HG02870 (cell line): ENCODE measurements around the gene COL23A1.

Source experiments
- ATAC-seq: cut with Tn5 transposase; IDR thresholded peaks from one replicate; pipeline ENCODE4 v1.9.1; 2021; ENCODE audit warnings: mild to moderate bottlenecking, moderate library complexity; ENCODE audit not compliant: unreplicated experiment

COL23A1 gene

GRCh38 chr5:178350361-178351220 is 239.6 kb downstream of the COL23A1 start:
- no peak for ATAC-seq

DNA sequence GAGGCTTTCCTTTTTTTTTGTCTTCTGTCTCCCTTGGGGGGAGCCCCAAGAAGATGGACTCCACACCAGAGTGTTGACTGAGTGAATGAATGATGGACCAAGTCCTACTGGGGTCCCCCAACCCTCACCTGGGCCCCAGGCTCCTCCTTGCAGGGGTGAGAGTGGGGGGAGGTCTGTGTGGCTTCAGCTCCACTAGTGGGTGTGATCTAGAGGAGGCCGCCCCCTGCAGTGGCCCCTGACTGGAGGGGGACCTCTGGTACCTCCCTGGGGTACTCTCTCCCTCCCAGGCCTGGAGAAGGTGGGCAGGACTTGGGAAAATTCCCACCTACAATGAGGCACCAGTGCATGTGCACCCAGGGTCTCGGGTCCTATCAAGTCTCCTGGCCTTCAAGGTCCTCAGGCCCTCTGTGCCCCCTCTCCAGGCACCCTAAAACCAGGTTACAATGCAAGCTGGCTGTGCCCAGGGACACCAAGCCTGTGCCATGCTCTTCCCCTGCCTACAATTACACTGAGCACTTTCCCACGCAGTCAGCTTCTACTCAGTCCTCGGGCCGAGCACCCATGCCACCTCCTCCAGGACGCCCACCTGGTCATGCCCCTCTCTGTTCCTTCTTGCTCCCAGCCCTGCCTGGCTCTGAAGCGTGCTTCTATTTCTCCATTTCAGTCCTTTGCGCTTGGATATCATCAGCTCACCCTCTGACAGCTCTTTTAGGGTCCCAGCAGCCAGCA is 240.4 kb downstream of the COL23A1 start:
- ATAC-seq, result no peak

- ATAC-seq, result no peak
Observed at GRCh38 chr5:178349075-178349511, 241.1 kb downstream of the COL23A1 start.

DNA sequence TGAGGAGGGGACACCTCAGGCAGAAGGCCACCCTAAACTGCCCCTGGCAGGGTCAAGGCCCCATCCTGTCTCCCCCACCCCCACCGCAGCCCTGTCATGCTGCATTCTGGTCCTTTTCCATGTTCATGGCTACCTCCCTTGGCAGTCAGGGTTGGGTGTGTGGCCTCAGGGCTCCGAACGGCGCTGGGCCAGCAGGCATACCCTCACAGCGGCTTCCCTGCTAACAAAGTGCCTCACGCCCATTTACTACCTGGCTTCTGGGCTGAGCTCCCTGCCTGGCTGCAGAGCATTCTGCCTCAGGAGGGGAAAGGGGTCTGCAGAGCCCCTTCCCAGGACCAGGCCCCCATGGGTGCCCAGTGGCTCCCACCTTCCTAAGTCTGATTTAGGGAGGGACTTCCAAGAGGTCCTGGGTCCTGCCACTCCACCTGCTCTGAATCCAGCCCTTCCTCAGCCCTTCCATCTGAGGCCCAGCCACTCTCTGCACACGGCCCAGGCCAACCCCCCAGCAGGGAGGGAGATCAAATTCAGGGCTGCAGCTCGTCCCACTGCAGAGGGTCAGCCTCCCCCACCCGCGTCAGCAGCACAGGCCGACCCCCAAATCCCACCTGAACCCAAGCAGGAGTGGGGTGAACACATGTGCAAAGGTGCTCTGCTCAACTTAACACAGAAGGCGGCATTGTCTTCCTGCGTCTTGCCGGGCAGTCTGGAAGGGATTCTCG is 241.7 kb downstream of the COL23A1 start:
- ATAC-seq, result no peak

GRCh38 chr5:178347956-178348355 is 242.2 kb downstream of the COL23A1 start:
- no peak for ATAC-seq

DNA sequence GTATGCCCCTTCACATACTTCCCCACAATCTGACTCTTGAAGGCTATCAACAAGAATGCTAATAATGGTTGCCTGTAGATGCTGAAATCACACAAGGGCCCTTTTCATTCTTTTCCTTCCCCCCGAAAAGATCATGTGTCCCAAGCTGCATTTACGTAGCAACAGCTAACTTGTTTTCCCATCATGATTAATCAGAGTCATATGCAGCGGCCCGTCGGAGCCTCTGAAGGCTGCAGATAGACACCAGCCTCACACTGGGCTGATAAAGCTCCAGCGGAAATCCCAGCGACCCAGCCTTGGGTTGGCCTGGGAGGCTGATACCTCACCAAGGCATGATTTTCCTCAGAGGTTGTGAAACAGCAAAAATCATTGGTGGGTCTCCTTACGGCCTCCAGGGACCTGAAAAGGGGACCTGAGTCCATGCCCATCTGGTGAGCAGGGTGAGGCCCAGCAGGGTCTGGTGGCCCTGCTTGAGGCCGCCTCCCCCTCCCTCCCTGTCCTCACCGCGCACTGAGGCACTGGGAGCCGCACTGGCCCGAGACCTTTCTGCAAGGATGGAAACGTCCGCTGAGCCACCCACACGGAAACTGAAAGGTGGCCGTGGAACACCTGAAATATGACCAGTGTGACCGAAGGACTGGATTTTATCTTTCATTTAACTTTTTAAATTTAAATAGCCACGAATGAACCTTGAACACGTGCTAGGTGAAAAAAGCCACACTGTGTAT is 243.4 kb downstream of the COL23A1 start:
- ATAC-seq, result no peak

DNA sequence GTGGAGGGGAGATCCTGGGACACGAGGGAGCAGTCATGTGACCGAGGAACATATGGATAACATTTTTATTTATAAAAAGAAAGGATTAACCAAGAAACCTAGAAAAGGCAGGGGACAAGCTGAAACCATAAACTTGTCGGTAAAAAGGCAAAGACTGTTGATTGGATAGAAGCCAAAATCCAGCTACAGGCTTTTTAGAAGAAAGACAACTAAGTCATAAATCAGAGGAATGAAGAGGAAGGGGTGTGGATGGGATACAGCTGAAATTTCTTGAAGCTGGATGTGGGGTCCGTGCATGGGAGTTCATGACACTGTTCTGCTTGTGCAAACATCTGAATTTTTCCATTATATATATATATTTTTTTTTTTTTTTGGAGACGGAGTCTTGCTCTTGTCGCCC is 246.9 kb downstream of the COL23A1 start:
- no peak for ATAC-seq

GRCh38 chr5:178341851-178342140 is 248.4 kb downstream of the COL23A1 start:
- ATAC-seq, result no peak

GRCh38 chr5:178341091-178341850 is 248.9 kb downstream of the COL23A1 start:
- no peak for ATAC-seq

DNA sequence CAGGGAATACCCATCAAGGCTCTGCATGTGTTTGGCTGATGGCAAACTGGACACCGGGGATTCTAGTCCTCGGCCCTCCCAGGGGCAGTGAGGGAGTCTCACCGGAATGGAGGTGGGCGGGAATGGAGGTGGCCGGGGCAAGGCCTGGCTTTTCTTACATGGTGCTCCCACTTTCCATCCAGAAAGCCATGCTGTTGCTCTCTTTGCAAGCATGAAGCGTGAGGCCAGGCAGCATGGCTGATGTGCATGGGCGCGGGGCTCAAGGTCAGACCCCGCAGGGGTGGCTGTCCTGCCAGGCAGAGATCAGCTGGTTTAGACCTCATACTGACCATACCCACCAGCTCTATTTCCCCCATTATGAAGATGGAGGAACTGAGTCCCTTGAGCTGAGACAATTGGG is 249.6 kb downstream of the COL23A1 start:
- ATAC-seq, result no peak

GRCh38 chr5:178340187-178340586 is 250.0 kb downstream of the COL23A1 start:
- ATAC-seq, result no peak

DNA sequence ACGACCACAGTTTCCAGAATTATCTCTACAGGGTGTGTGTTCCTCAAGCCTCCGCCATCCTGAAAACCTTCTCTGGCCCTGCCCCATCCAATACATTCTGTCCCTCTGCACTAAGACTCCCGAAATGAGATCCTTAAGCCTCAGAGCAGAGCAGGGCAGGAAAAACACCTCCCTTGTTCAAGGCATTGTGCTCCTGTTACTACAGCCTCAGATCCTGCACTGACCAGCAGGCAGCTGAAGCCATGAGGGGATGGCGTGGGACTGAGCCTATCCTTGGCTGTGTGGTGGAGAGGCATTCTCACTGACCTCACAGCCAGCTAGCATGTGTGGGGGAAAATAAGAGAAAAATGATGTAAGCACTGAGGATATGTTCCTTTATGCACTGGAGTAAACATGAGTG is 250.9 kb downstream of the COL23A1 start:
- ATAC-seq, result no peak

DNA sequence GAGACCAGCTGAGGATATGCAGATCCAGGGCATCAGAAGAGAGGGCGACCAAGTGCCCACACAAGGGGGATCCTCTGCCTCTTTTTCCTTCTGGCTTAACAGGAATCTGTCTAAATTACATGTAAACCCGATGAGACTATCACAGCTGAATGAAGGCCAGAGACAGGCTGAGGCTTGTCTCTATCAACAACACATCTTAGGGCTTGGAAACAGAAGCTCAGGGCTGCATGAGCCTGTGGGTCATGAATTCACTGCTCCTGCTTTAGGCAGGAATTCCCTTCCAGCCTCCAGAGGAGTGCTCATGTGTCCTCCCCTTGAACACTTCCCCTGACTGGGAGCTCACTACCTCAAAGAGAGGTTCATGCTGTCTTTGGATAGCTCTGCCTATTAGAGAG is 251.4 kb downstream of the COL23A1 start:
- no peak for ATAC-seq

- no peak for ATAC-seq
Observed at GRCh38 chr5:178338126-178338749, 252.0 kb downstream of the COL23A1 start.

GRCh38 chr5:178337334-178337741 is 252.9 kb downstream of the COL23A1 start:
- ATAC-seq, result no peak

DNA sequence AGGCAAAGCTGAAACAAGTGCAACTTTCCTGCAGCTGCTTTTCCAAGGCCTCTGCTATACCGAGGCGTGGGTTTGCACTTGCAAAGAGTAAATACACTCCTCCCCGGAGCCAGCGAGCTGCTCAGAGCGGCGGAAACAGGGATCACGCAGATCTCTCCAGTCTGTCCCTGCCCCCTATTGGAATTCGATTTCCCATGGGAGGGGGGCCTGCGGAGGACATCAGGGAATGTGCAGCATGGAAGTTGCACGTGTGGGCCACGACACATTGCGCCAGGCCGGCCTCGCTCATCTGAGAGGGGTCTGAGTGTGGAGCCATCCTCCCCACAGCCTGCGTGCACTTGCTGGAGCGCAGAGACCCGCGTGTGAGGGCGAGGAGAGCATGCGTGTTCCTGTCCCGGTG is 253.3 kb downstream of the COL23A1 start:
- ATAC-seq, result no peak

DNA sequence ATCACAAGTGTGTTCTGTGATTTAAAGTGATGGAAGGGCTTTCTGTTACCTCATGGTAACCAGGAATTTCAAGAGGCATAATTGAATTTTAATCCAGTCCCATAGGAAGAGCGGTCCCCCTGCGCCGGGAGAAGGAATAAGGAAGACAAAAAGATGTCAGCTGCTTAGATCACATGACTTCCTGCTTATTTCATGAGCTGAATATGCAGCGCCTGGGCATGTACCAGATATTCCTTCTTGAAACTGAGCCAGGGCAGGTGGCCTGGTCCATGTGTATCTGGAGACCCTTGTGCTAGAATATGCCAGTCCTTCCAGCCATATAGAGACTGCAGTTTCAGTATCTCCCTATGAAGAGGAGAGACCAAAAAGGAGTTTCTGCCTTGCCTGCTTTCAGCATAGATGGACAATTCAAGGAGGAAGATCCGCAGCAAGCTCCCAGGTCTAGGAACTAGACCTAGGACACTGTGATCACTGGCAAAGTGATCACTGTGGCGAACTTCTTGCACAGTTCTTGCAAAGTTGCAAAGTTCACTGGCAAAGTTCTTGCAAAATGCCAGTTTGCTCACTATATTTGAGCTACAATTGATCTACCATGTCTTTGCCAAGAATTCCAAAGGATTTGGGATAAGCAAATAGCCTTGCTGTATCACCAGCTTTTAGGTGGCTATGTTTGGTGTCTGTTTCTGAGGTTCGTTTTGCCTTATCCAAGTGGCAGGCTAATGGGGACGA is 254.7 kb downstream of the COL23A1 start:
- no peak for ATAC-seq

- ATAC-seq, result no peak
Observed at GRCh38 chr5:178334861-178335260, 255.3 kb downstream of the COL23A1 start.

DNA sequence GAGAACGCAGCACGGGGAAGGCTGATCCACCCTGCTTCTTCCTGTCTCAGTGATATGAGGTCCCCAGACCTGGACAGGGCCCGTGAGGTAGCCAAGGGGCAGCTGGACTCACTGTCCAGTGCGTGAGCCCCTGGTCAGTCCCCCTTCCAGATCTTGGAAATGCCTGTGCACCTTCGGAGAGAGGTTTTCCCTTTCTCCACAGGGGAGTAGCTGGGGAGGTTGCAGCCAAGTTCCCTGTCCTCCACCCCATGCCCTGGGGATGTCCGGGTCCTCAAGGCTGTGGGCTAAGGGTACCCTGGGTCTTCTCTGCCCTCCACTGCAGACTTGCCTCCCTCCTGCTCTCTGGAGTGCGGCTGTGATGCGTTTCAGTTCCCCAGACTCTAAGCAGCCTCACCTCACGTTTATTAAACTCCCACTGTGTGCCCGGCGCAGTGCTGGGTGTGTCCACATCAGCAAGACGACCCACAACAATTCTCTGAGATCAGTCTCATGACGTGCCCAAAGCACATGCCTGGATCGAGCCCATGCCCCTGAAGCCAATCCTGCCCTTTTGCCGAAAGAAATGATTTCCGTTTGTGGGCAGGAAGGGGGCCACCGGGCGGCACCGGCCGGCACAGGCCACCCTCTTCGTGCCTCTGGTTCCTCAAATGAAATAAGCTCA is 256.2 kb downstream of the COL23A1 start:
- ATAC-seq, result no peak
